Vagina (tissue), 2 donors: ENCODE measurements around the gene CTSS. TPM values are rescaled to one million over a fixed set of nuclear protein-coding genes. Genes with fewer than 3 reads are reported as not detected.
"Not testable (repeated sequence)": the region's sequence is repeated elsewhere in the genome, so short reads cannot be mapped to it uniquely, and the experiment has no call there.

Source experiments
- DNase-seq, 2 donors: peaks; one replicate each; pipeline ENCODE4 v3.0.0-alpha.2; 2017; ENCODE audit errors: extremely low spot score in 2 of 2
- H3K27ac ChIP-seq: fragments of 200-600 bp; sonication (generic); one replicate; pipeline ENCODE4 v1.5.1; 2019
- H3K27me3 ChIP-seq: fragments of 200-600 bp; sonication (generic); one replicate; pipeline ENCODE4 v1.5.1; 2019
- H3K36me3 ChIP-seq, 2 donors: fragments of 200-600 bp; sonication (generic); one replicate each; pipeline ENCODE4 v1.5.1; 2017 to 2019
- H3K4me1 ChIP-seq: fragments of 200-600 bp; sonication (generic); one replicate; pipeline ENCODE4 v1.5.1; 2019
- H3K4me3 ChIP-seq, 2 donors: fragments of 200-600 bp; sonication (generic); 1 replicate in 1 of 2; 2 replicates in 1 of 2; pipeline ENCODE4 v1.5.1; 2016 to 2019
- H3K9me3 ChIP-seq: fragments of 200-600 bp; sonication (generic); one replicate; pipeline ENCODE4 v1.5.1; 2019
- CTCF ChIP-seq, 3 experiments: fragments of 450-650 bp in 2 of 3; fragments of 200-600 bp in 1 of 3; sonication (generic) in 1 of 3; IDR thresholded peaks; one replicate each; pipeline ENCODE4 v1.5.1; 2017 to 2019; ENCODE audit warnings: antibody characterized with exemption in 3 of 3, mild to moderate bottlenecking in 2 of 3, moderate library complexity in 2 of 3
- POLR2A ChIP-seq, 2 donors: fragments of 450-650 bp; IDR thresholded peaks; one replicate each; pipeline ENCODE4 v1.6.1; 2017; ENCODE audit warnings: antibody characterized with exemption in 2 of 2, mild to moderate bottlenecking in 2 of 2, moderate library complexity in 2 of 2
- POLR2AphosphoS5 ChIP-seq, 2 donors: sonication (generic); formaldehyde crosslinking; IDR thresholded peaks; one replicate each; pipeline ENCODE4 v1.9.0; 2017; ENCODE audit warnings: antibody characterized with exemption in 2 of 2, mild to moderate bottlenecking in 2 of 2, low read depth in 1 of 2; ENCODE audit not compliant: insufficient read depth in 1 of 2
- intact Hi-C: fragments of 100-400 bp; cut with DNase I; formaldehyde crosslinking; loops from one replicate; pipeline ENCODE4 v1.15.1; 2023
- total RNA-seq: library from RNA; depleted of rRNA; stranded (reverse); fragments of >200 nt; gene quantifications from one replicate; pipeline ENCODE4 v1.2.3, GENCODE V29; 2016

The CTSS gene
- total RNA-seq, 1 donor from 2014 or later = 34.1 TPM

- H3K4me3 ChIP-seq = no peak overlapping the region
- no peaks in the 10 kb centered on the region for H3K9me3 ChIP-seq
- DNase-seq = no peak
- no peak for TF ChIP-seq POLR2AphosphoS5 (IDR thresholded peaks at IDR 0.05; ENCODE audit: insufficient read depth in 1 of 2, low read depth in 1 of 2)
- no peak overlapping the region for H3K27ac ChIP-seq
- intact Hi-C loops = no loop called here
- no peaks in the 10 kb centered on the region for H3K4me1 ChIP-seq
- no peaks in the 10 kb centered on the region for H3K36me3 ChIP-seq
- no peaks in the 10 kb centered on the region for H3K27me3 ChIP-seq
Measured at GRCh38 chr1:150789396-150789795, 23.8 kb upstream of the CTSS start.

GRCh38 chr1:150788946-150789345, 23.4 kb upstream of the CTSS start:
- Histone ChIP-seq H3K4me3 (no peak overlapping the region), H3K27ac (no peak overlapping the region), H3K9me3 (no peaks in the 10 kb centered on the region), H3K27me3 (no peaks in the 10 kb centered on the region), H3K4me1 (no peaks in the 10 kb centered on the region), H3K36me3 (no peaks in the 10 kb centered on the region)
- intact Hi-C loops = no loop called here
- no peak for DNase-seq
- TF ChIP-seq CTCF (IDR thresholded peaks at IDR 0.05) (no peak), POLR2A (IDR thresholded peaks at IDR 0.05) (no peak), POLR2AphosphoS5 (IDR thresholded peaks at IDR 0.05; ENCODE audit: insufficient read depth in 1 of 2, low read depth in 1 of 2) (no peak)

GRCh38 chr1:150787455-150787854, 21.9 kb upstream of the CTSS start:
- Histone ChIP-seq H3K27ac (no peak overlapping the region), H3K4me1 (no peaks in the 10 kb centered on the region), H3K27me3 (no peaks in the 10 kb centered on the region), H3K9me3 (no peaks in the 10 kb centered on the region), H3K4me3 (no peak overlapping the region), H3K36me3 (no peaks in the 10 kb centered on the region)
- no peak for DNase-seq
- intact Hi-C loops = no loop called here
- no peak for TF ChIP-seq CTCF (IDR thresholded peaks at IDR 0.05)
- TF ChIP-seq POLR2A (IDR thresholded peaks at IDR 0.05) = no peak
- no peak for TF ChIP-seq POLR2AphosphoS5 (IDR thresholded peaks at IDR 0.05; ENCODE audit: insufficient read depth in 1 of 2, low read depth in 1 of 2)

- DNase-seq = no peak
- no peak overlapping the region for H3K4me3 ChIP-seq
- TF ChIP-seq CTCF (IDR thresholded peaks at IDR 0.05) = no peak
- no peak for TF ChIP-seq POLR2A (IDR thresholded peaks at IDR 0.05)
- no peak for TF ChIP-seq POLR2AphosphoS5 (IDR thresholded peaks at IDR 0.05; ENCODE audit: insufficient read depth in 1 of 2, low read depth in 1 of 2)
- intact Hi-C loops = no loop called here
- no peaks in the 10 kb centered on the region for H3K36me3 ChIP-seq
- H3K4me1 ChIP-seq = no peaks in the 10 kb centered on the region
- H3K27ac ChIP-seq = no peak overlapping the region
- no peaks in the 10 kb centered on the region for H3K27me3 ChIP-seq
- no peaks in the 10 kb centered on the region for H3K9me3 ChIP-seq
Measured at GRCh38 chr1:150780510-150780909, 14.9 kb upstream of the CTSS start.

- no peaks in the 10 kb centered on the region for H3K4me1 ChIP-seq
- H3K9me3 ChIP-seq = no peaks in the 10 kb centered on the region
- no peaks in the 10 kb centered on the region for H3K27me3 ChIP-seq
- intact Hi-C loops = no loop called here
- no peak for TF ChIP-seq POLR2AphosphoS5 (IDR thresholded peaks at IDR 0.05; ENCODE audit: insufficient read depth in 1 of 2, low read depth in 1 of 2)
- no peak for TF ChIP-seq POLR2A (IDR thresholded peaks at IDR 0.05)
- TF ChIP-seq CTCF (IDR thresholded peaks at IDR 0.05) = no peak
- H3K36me3 ChIP-seq = no peaks in the 10 kb centered on the region
- no peak for DNase-seq
- no peak overlapping the region for H3K4me3 ChIP-seq
- no peak overlapping the region for H3K27ac ChIP-seq
Measured at GRCh38 chr1:150778409-150778808, 12.8 kb upstream of the CTSS start.

GRCh38 chr1:150777544-150777943, 12.0 kb upstream of the CTSS start:
- no peak overlapping the region for H3K4me3 ChIP-seq
- no peaks in the 10 kb centered on the region for H3K4me1 ChIP-seq
- intact Hi-C loops = no loop called here
- H3K36me3 ChIP-seq = no peaks in the 10 kb centered on the region
- TF ChIP-seq POLR2AphosphoS5 (IDR thresholded peaks at IDR 0.05; ENCODE audit: insufficient read depth in 1 of 2, low read depth in 1 of 2) (no peak), POLR2A (IDR thresholded peaks at IDR 0.05) (no peak), CTCF (IDR thresholded peaks at IDR 0.05) (no peak)
- no peaks in the 10 kb centered on the region for H3K9me3 ChIP-seq
- H3K27me3 ChIP-seq = no peaks in the 10 kb centered on the region
- H3K27ac ChIP-seq = no peak overlapping the region
- DNase-seq = no peak

- H3K4me1 ChIP-seq, H3K4me3 ChIP-seq, H3K27ac ChIP-seq, H3K9me3 ChIP-seq, H3K27me3 ChIP-seq, H3K36me3 ChIP-seq, DNase-seq, intact Hi-C loops: not testable (repeated sequence)
Measured at GRCh38 chr1:150775931-150776505, 10.4 kb upstream of the CTSS start.
